Esophagus muscularis mucosa (tissue), 4 donors: ENCODE measurements around the gene ACTN4. TPM values are rescaled to one million over a fixed set of nuclear protein-coding genes. Genes with fewer than 3 reads are reported as not detected.

Experiments used
- DNase-seq: peaks from one replicate; pipeline ENCODE4 v3.0.0-alpha.2; 2017; ENCODE audit errors: extremely low spot score
- H3K27ac ChIP-seq, 4 donors: fragments of 200-600 bp; sonication (generic); replicated peaks in 1 of 4; 1 replicate in 3 of 4; 2 replicates in 1 of 4; pipeline ENCODE4 v1.5.1; 2016 to 2019; ENCODE audit warnings: mild to moderate bottlenecking in 1 of 4
- H3K27me3 ChIP-seq, 4 donors: fragments of 200-600 bp; sonication (generic); one replicate each; pipeline versions ENCODE4 v1.5.1 to v1.6.0; 2016 to 2019
- H3K36me3 ChIP-seq, 4 donors: fragments of 200-600 bp; sonication (generic); one replicate each; pipeline ENCODE4 v1.5.1; 2016 to 2019
- H3K4me1 ChIP-seq, 4 donors: fragments of 200-600 bp; sonication (generic); one replicate each; pipeline ENCODE4 v1.5.1; 2016 to 2019
- H3K4me3 ChIP-seq, 4 donors: fragments of 200-600 bp; sonication (generic); 1 replicate in 2 of 4; 2 replicates in 2 of 4; pipeline ENCODE4 v1.5.1; 2016 to 2019; ENCODE audit warnings: mild to moderate bottlenecking in 4 of 4, moderate library complexity in 1 of 4
- H3K9me3 ChIP-seq, 4 donors: fragments of 200-600 bp; sonication (generic); 1 replicate in 3 of 4; 2 replicates in 1 of 4; pipeline ENCODE4 v1.5.1; 2016 to 2019
- CTCF ChIP-seq, 3 experiments: fragments of 200-600 bp in 2 of 3; fragments of 450-650 bp in 1 of 3; sonication (generic) in 2 of 3; IDR thresholded peaks; one replicate each; pipeline ENCODE4 v1.5.1; 2017 to 2019; ENCODE audit warnings: antibody characterized with exemption in 3 of 3, mild to moderate bottlenecking in 2 of 3, moderate library complexity in 1 of 3
- EP300 ChIP-seq: sonication (generic); formaldehyde crosslinking; IDR thresholded peaks from one replicate; pipeline ENCODE4 v1.6.1; 2017; ENCODE audit warnings: antibody characterized with exemption
- POLR2A ChIP-seq: fragments of 450-650 bp; IDR thresholded peaks from one replicate; pipeline ENCODE4 v1.6.1; 2017; ENCODE audit warnings: antibody characterized with exemption, moderate library complexity, mild to moderate bottlenecking, low read depth
- POLR2AphosphoS5 ChIP-seq, 2 donors: sonication (generic); formaldehyde crosslinking; IDR thresholded peaks; one replicate each; pipeline ENCODE4 v1.6.1; 2017; ENCODE audit warnings: antibody characterized with exemption in 2 of 2
- WGBS: methylation state at CpG from one replicate; pipeline ENCODE4 v1.1.5; 2018; 5-methylcytosine and 5-hydroxymethylcytosine counted together
- intact Hi-C: fragments of 100-400 bp; cut with DNase I; formaldehyde crosslinking; loops from one replicate; pipeline ENCODE4 v1.15.1; 2023
- total RNA-seq, 4 donors: library from RNA; depleted of rRNA; stranded (reverse); fragments of >200 nt; gene quantifications; one replicate each; pipeline versions ENCODE4 v1.1.0 to v1.2.1, GENCODE V29; 2016

Gene ACTN4
- total RNA-seq, 4 donors from 2014 or later = 416 to 816 (median 598) TPM

GRCh38 chr19:38634757-38635482 lies 12.5 kb upstream of the ACTN4 start:
- 62% methylated on average over 14 of the region's 17 CpGs for WGBS
- Histone ChIP-seq H3K36me3 (peaks cover 21 to 72% (median 68%) of the 10 kb centered on the region in 4 donors), H3K4me3 (no peak overlapping the region), H3K9me3 (no peaks in the 10 kb centered on the region), H3K4me1 (peaks cover 18 to 32% (median 25%) of the 10 kb centered on the region in 4 donors), H3K27ac (peak overlapping the region; percentile 39 to 67 (median 54)), H3K27me3 (no peaks in the 10 kb centered on the region)
- no peak for TF ChIP-seq EP300
- peak; percentile 33 to 55 for TF ChIP-seq POLR2AphosphoS5 (IDR thresholded peaks at IDR 0.05)
- TF ChIP-seq CTCF (IDR thresholded peaks at IDR 0.05) = peak in 2 of 3 experiments; percentile 94
- intact Hi-C loops = loop anchor here (2.0 to 10.0 kb wide), 4 partner anchors 90 to 232 kb away; partner anchors contain the start of genes ECH1 and FAM98C
- DNase-seq = no peak

- DNase-seq = no peak
- no peak overlapping the region for H3K4me3 ChIP-seq
- H3K36me3 ChIP-seq = peaks cover 16 to 69% (median 60%) of the 10 kb centered on the region in 4 donors
- H3K27ac ChIP-seq = peak overlapping the region; percentile 2 to 67 (median 48)
- peaks cover 20 to 32% (median 27%) of the 10 kb centered on the region in 4 donors for H3K4me1 ChIP-seq
- H3K27me3 ChIP-seq = no peaks in the 10 kb centered on the region
- TF ChIP-seq POLR2AphosphoS5 (IDR thresholded peaks at IDR 0.05) (no peak), CTCF (IDR thresholded peaks at IDR 0.05) (no peak), EP300 (no peak), POLR2A (no peak)
- WGBS = 78% methylated on average over 15 of the region's 17 CpGs
- intact Hi-C loops = loop anchor here (2.0 to 10.0 kb wide), 4 partner anchors 91 to 233 kb away; partner anchors contain the start of genes ECH1 and FAM98C
- H3K9me3 ChIP-seq = no peaks in the 10 kb centered on the region
Measured at GRCh38 chr19:38635483-38636399, 11.7 kb upstream of the ACTN4 start.

- H3K4me3 ChIP-seq = no peak overlapping the region
- H3K4me1 ChIP-seq = peaks cover 26 to 32% (median 29%) of the 10 kb centered on the region in 4 donors
- 98% methylated on average over 3 of the region's 3 CpGs for WGBS
- TF ChIP-seq CTCF (IDR thresholded peaks at IDR 0.05) (no peak), POLR2A (no peak), EP300 (no peak), POLR2AphosphoS5 (IDR thresholded peaks at IDR 0.05) (no peak)
- peaks cover 0 to 42% (median 32%) of the 10 kb centered on the region in 4 donors for H3K36me3 ChIP-seq
- no peak for DNase-seq
- H3K27ac ChIP-seq = no peak overlapping the region
- no peaks in the 10 kb centered on the region for H3K27me3 ChIP-seq
- no peaks in the 10 kb centered on the region for H3K9me3 ChIP-seq
- intact Hi-C loops = loop anchor here (10.0 kb wide), 2 partner anchors 124 to 196 kb away; partner anchors contain the start of gene ECH1
Measured at GRCh38 chr19:38638461-38638860, 9.0 kb upstream of the ACTN4 start.

- H3K27me3 ChIP-seq = no peaks in the 10 kb centered on the region
- intact Hi-C loops = loop anchor here (10.0 kb wide), 2 partner anchors 125 to 195 kb away; partner anchors contain the start of gene ECH1
- peak overlapping the region in 3 of 4 donors; percentile 30 to 54 (median 34) for H3K27ac ChIP-seq
- H3K9me3 ChIP-seq = no peaks in the 10 kb centered on the region
- 92% methylated on average over 2 of the region's 2 CpGs for WGBS
- H3K4me3 ChIP-seq = no peak overlapping the region
- H3K36me3 ChIP-seq = peaks cover 0 to 39% (median 29%) of the 10 kb centered on the region in 4 donors
- no peak for DNase-seq
- peaks cover 20 to 29% (median 22%) of the 10 kb centered on the region in 4 donors for H3K4me1 ChIP-seq
- TF ChIP-seq EP300 = no peak
- TF ChIP-seq CTCF (IDR thresholded peaks at IDR 0.05) = no peak
- TF ChIP-seq POLR2A = no peak
- TF ChIP-seq POLR2AphosphoS5 (IDR thresholded peaks at IDR 0.05) = no peak
Measured at GRCh38 chr19:38639679-38640078, 7.8 kb upstream of the ACTN4 start.
